Endothelial cell of umbilical vein (primary cell): ENCODE results near the gene PRM1. TPM values are rescaled to one million over a fixed set of nuclear protein-coding genes. Genes with fewer than 3 reads are reported as not detected.
"Not testable (repeated sequence)": the region's sequence is repeated elsewhere in the genome, so short reads cannot be mapped to it uniquely, and the experiment has no call there.

Experiments used
- BruUV-seq: library from RNA; stranded (reverse); fragments of 400-500 nt; replicated peaks from 2 replicates; lab custom pipeline; 2021; lab: Mats Ljungman, UMichigan
- CTCF ChIA-PET: fragments of 300-600, 350-600 bp; sonication (Branson Sonifier 250); formaldehyde crosslinking; loops from one replicate; lab custom pipeline; 2021; ENCODE audit warnings: antibody characterized with exemption, inconsistent platforms; lab: Charles Lee
- POLR2A ChIA-PET: fragments of 300-600, 350-600 bp; sonication (Branson Sonifier 250); formaldehyde crosslinking; loops from one replicate; lab custom pipeline; 2021; ENCODE audit warnings: antibody characterized with exemption, inconsistent platforms; lab: Charles Lee
- DNase-seq: peaks from one replicate; pipeline ENCODE4 v3.0.0-alpha.2; 2011; ENCODE audit warnings: low read depth, low spot score
- FAIRE-seq: peaks from 2 replicates; lab custom pipeline; 2011; peaks lifted over from hg19 to GRCh38; lab: Jason Lieb, UNC
- H2AFZ ChIP-seq: 2 replicates; pipeline ENCODE4 v1.6.0; 2012; ENCODE audit warnings: low read depth, low read length, control low read depth, inconsistent platforms
- H3K27ac ChIP-seq: 2 replicates; pipeline ENCODE4 v1.5.1; 2011; ENCODE audit warnings: low read depth, mild to moderate bottlenecking, control low read depth, low read length, moderate library complexity; ENCODE audit not compliant: insufficient read depth
- H3K27me3 ChIP-seq, 2 experiments: 2 replicates each; pipeline versions ENCODE4 v1.6.0 to v1.6.1; 2011; ENCODE audit warnings: low read length in 2 of 2, mixed read lengths in 1 of 2; ENCODE audit not compliant: control insufficient read depth in 2 of 2, insufficient read depth in 2 of 2
- H3K36me3 ChIP-seq, 2 experiments: 2 replicates in 1 of 2; 3 replicates in 1 of 2; pipeline ENCODE4 v1.5.1; 2011; ENCODE audit warnings: low read length in 2 of 2, mild to moderate bottlenecking in 1 of 2, moderate library complexity in 1 of 2; ENCODE audit not compliant: control insufficient read depth in 2 of 2, insufficient read depth in 2 of 2; ENCODE audit errors: extremely low read depth in 1 of 2
- H3K4me1 ChIP-seq: 3 replicates; pipeline ENCODE4 v1.5.1; 2011; ENCODE audit warnings: mild to moderate bottlenecking, low read length; ENCODE audit not compliant: control insufficient read depth, insufficient read depth; ENCODE audit errors: extremely low read depth
- H3K4me2 ChIP-seq: 2 replicates; pipeline ENCODE4 v1.6.1; 2011; ENCODE audit warnings: low read length, control low read depth, mixed read lengths; ENCODE audit not compliant: insufficient read depth
- H3K4me3 ChIP-seq, 3 experiments: fragments of 200-600 bp in 1 of 3; sonication (generic), shearing (Covaris generic) in 1 of 3; replicated peaks in 1 of 3; 2 replicates each; pipeline ENCODE4 v1.5.1; 2011 to 2016; ENCODE audit warnings: control low read depth in 3 of 3, low read length in 3 of 3, mild to moderate bottlenecking in 2 of 3, inconsistent platforms in 1 of 3, low read depth in 1 of 3, moderate library complexity in 1 of 3; ENCODE audit not compliant: insufficient read depth in 1 of 3
- H3K79me2 ChIP-seq: 2 replicates; pipeline ENCODE4 v1.6.0; 2012; ENCODE audit warnings: low read length, inconsistent platforms; ENCODE audit not compliant: control insufficient read depth, insufficient read depth
- H3K9ac ChIP-seq: replicated peaks from 2 replicates; pipeline ENCODE3; 2011; ENCODE audit warnings: low read length, control low read depth; ENCODE audit not compliant: insufficient read depth; ENCODE audit errors: extremely low read depth
- H3K9me1 ChIP-seq: replicated peaks from 3 replicates; pipeline ENCODE4 v1.6.0; 2011; ENCODE audit warnings: mild to moderate bottlenecking, low read length; ENCODE audit not compliant: control insufficient read depth, insufficient read depth; ENCODE audit errors: extremely low read depth
- H3K9me3 ChIP-seq: replicated peaks from 2 replicates; pipeline ENCODE4 v1.5.1; 2012; ENCODE audit warnings: low read length, inconsistent platforms; ENCODE audit not compliant: control insufficient read depth, insufficient read depth
- H4K20me1 ChIP-seq: replicated peaks from 2 replicates; pipeline ENCODE3; 2011; ENCODE audit warnings: mild to moderate bottlenecking, low read length; ENCODE audit not compliant: control insufficient read depth, insufficient read depth; ENCODE audit errors: extremely low read depth
- EZH2 ChIP-seq: IDR thresholded peaks from 2 replicates; pipeline ENCODE4 v1.6.1; 2012; ENCODE audit warnings: borderline replicate concordance, low read depth, mild to moderate bottlenecking, moderate library complexity, low read length, inconsistent platforms; ENCODE audit not compliant: severe bottlenecking
- FOS ChIP-seq: IDR thresholded peaks from 2 replicates; pipeline ENCODE4 v1.6.1; 2011; ENCODE audit warnings: mild to moderate bottlenecking, low read length, moderate library complexity, borderline replicate concordance; ENCODE audit not compliant: insufficient read depth
- GATA2 ChIP-seq: IDR thresholded peaks from 2 replicates; pipeline ENCODE4 v1.7.0; 2011; ENCODE audit warnings: low read depth, mild to moderate bottlenecking, moderate library complexity, mixed read lengths, low read length; ENCODE audit not compliant: insufficient read length, insufficient read depth
- JUN ChIP-seq: IDR thresholded peaks from 2 replicates; pipeline ENCODE4 v1.6.1; 2011; ENCODE audit warnings: borderline replicate concordance, low read depth; ENCODE audit not compliant: insufficient read length, insufficient read depth
- MYC ChIP-seq: IDR thresholded peaks from one replicate; pipeline ENCODE4 v1.6.1; 2011; ENCODE audit warnings: mild to moderate bottlenecking, low read depth, low read length
- POLR2A ChIP-seq: IDR thresholded peaks from 2 replicates; pipeline ENCODE4 v1.6.1; 2012; ENCODE audit warnings: low read depth, mild to moderate bottlenecking, control low read depth, low read length
- POLR2AphosphoS5 ChIP-seq: IDR thresholded peaks from 2 replicates; pipeline ENCODE4 v1.6.1; 2012; ENCODE audit warnings: low read depth, mild to moderate bottlenecking, control low read depth, low read length, moderate library complexity; ENCODE audit not compliant: insufficient read depth
- dilution Hi-C: fragments of 300-500 bp; cut with MboI; formaldehyde crosslinking; loops from one replicate; pipeline ENCODE4 v1.15.0; 2019; ENCODE audit warnings: low sequenced_read_pairs; ENCODE audit not compliant: extremely low pct_ligation_motif_present
- intact Hi-C: fragments of 100-400 bp; cut with micrococcal nuclease; formaldehyde crosslinking; loops from one replicate; pipeline ENCODE4 v1.10.0; 2022
- polyA plus RNA-seq, 4 experiments: library from polyadenylated mRNA; depleted of rRNA in 3 of 4; stranded (reverse) in 3 of 4; unstranded in 1 of 4; fragments of >200 nt; gene quantifications; 2 replicates each; pipeline versions ENCODE4 v1.2.1 to v1.2.3, GENCODE V29; 2011 to 2012; ENCODE audit warnings: missing spikeins in 1 of 4
- total RNA-seq: library from RNA; stranded (reverse); gene quantifications from 2 replicates; pipeline ENCODE4 v1.2.3, GENCODE V29; 2021
- TF ChIP-seq, protein P1 (sequence below): IDR thresholded peaks from 2 replicates; pipeline ENCODE4 v1.6.1; 2011; ENCODE audit not compliant: insufficient read depth, insufficient read length
- TF ChIP-seq, protein P2 (sequence below), 2 donors: IDR thresholded peaks; 1 replicate in 1 of 2; 2 replicates in 1 of 2; pipeline ENCODE4 v1.5.1; 2011; ENCODE audit warnings: low read length in 2 of 2, mild to moderate bottlenecking in 2 of 2, moderate library complexity in 2 of 2, control low read depth in 1 of 2, inconsistent platforms in 1 of 2, low read depth in 1 of 2; ENCODE audit not compliant: insufficient read depth in 1 of 2; ENCODE audit errors: extremely low read depth in 1 of 2

PRM1 gene
- total and polyA plus RNA-seq, 2 donors (not counting 3 experiments of a cell fraction or from before 2014, with no cell fraction given): not detected

DNA sequence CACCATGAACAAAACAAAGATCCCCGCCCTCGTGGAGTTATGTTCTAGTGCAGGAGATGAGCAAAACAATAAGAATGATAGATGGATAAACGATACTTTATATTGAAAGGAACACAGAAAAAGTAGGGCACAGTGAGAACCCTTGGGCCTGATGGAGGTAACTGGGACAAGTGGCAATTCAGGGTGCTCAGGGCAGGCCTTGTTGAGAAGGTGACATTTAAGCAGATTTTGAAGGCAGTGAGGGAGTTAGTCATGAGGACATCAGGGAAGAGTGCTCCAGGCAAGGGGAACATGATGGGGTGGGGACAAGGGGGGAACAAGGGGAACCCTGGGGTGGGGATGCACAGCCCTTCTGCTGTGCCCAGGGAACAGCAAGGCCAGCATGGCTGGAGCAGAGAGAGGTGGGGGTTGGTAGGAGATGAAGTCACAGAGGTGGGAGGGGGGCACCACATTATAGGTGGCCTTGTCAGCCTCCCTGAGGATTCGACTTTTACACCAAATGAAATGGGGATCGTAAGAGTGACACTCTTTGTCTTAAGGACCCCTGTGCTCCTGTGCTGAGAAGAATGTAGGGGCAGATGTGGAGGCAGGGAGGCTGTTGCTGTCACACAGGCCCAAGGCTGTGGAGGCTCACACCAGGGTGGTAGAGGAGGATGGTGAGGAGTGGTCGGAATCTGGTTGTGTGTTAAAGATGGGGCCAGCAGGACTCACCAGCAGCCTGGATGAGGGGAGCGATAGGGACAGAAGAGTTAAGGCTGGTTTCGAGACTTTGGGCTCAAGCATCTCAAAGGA is 9.2 kb upstream of the PRM1 start:
- DNase-seq: no peak
- BruUV-seq: no TSS peak
- Histone ChIP-seq H3K4me1 (no peaks in the 10 kb centered on the region), H3K9me3 (no peaks in the 10 kb centered on the region), H3K36me3 (no peaks in the 10 kb centered on the region), H3K79me2 (no peaks in the 10 kb centered on the region), H4K20me1 (no peaks in the 10 kb centered on the region), H3K4me3 (no peak overlapping the region), H3K27me3 (peaks cover 3% of the 10 kb centered on the region in 2 experiments), H2AFZ (no peak overlapping the region), H3K27ac (no peak overlapping the region), H3K9ac (no peak overlapping the region), H3K4me2 (no peak overlapping the region), H3K9me1 (no peaks in the 10 kb centered on the region)
- POLR2A ChIA-PET: no interaction called here
- CTCF ChIA-PET: no interaction called here
- intact Hi-C loops (no loop called here), dilution Hi-C loops (no loop called here)
- TF ChIP-seq JUN (no peak), POLR2A (no peak), EZH2 (no peak), POLR2AphosphoS5 (no peak), FOS (no peak), GATA2 (no peak), MYC (no peak)
- TF ChIP-seq, protein P1, sequence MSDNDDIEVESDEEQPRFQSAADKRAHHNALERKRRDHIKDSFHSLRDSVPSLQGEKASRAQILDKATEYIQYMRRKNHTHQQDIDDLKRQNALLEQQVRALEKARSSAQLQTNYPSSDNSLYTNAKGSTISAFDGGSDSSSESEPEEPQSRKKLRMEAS: no peak
- TF ChIP-seq, protein P2, sequence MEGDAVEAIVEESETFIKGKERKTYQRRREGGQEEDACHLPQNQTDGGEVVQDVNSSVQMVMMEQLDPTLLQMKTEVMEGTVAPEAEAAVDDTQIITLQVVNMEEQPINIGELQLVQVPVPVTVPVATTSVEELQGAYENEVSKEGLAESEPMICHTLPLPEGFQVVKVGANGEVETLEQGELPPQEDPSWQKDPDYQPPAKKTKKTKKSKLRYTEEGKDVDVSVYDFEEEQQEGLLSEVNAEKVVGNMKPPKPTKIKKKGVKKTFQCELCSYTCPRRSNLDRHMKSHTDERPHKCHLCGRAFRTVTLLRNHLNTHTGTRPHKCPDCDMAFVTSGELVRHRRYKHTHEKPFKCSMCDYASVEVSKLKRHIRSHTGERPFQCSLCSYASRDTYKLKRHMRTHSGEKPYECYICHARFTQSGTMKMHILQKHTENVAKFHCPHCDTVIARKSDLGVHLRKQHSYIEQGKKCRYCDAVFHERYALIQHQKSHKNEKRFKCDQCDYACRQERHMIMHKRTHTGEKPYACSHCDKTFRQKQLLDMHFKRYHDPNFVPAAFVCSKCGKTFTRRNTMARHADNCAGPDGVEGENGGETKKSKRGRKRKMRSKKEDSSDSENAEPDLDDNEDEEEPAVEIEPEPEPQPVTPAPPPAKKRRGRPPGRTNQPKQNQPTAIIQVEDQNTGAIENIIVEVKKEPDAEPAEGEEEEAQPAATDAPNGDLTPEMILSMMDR (IDR thresholded peaks at IDR 0.05; ENCODE audit: extremely low read depth in 1 of 2, insufficient read depth in 1 of 2, low read depth in 1 of 2, low read length in 2 of 2): no peak
- no peak for FAIRE-seq

DNA sequence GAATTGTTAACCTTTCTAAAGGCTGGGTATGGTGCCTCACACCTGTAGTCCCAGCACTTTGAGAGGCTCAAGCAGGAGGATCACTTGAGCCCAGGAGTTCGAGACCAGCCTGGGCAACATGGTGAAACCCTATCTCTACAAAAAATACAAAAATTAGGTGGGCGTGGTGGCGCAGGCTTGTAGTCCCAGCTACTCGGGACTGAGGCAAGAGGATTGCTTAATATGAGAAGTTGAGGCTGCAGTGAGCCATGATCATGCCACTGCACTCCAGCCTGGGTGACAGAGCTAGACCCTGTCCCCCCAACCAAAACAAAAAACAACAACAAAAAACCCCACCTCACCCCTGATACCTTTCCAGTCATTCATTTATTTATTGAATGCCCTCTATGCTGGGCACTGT is 8.6 kb upstream of the PRM1 start:
- intact Hi-C loops, CTCF ChIA-PET, H3K9ac ChIP-seq, H3K79me2 ChIP-seq, H3K4me3 ChIP-seq, H2AFZ ChIP-seq, H3K27me3 ChIP-seq, H3K4me1 ChIP-seq, DNase-seq, dilution Hi-C loops, H3K9me3 ChIP-seq, H3K36me3 ChIP-seq, H4K20me1 ChIP-seq, POLR2A ChIA-PET, H3K4me2 ChIP-seq, H3K27ac ChIP-seq, FAIRE-seq, BruUV-seq, H3K9me1 ChIP-seq: not testable (repeated sequence)
